Esophagus muscularis mucosa (tissue), 4 donors: Measurements from ENCODE around the gene DAW1. TPM values are rescaled to one million over a fixed set of nuclear protein-coding genes. Genes with fewer than 3 reads are reported as not detected.
"Not testable (repeated sequence)": the region's sequence is repeated elsewhere in the genome, so short reads cannot be mapped to it uniquely, and the experiment has no call there.

Experiments used
- DNase-seq: peaks from one replicate; pipeline ENCODE4 v3.0.0-alpha.2; 2017; ENCODE audit errors: extremely low spot score
- H3K27ac ChIP-seq, 4 donors: fragments of 200-600 bp; sonication (generic); replicated peaks in 1 of 4; 1 replicate in 3 of 4; 2 replicates in 1 of 4; pipeline ENCODE4 v1.5.1; 2016 to 2019; ENCODE audit warnings: mild to moderate bottlenecking in 1 of 4
- H3K27me3 ChIP-seq, 4 donors: fragments of 200-600 bp; sonication (generic); one replicate each; pipeline versions ENCODE4 v1.5.1 to v1.6.0; 2016 to 2019
- H3K36me3 ChIP-seq, 4 donors: fragments of 200-600 bp; sonication (generic); one replicate each; pipeline ENCODE4 v1.5.1; 2016 to 2019
- H3K4me1 ChIP-seq, 4 donors: fragments of 200-600 bp; sonication (generic); one replicate each; pipeline ENCODE4 v1.5.1; 2016 to 2019
- H3K4me3 ChIP-seq, 4 donors: fragments of 200-600 bp; sonication (generic); 1 replicate in 2 of 4; 2 replicates in 2 of 4; pipeline ENCODE4 v1.5.1; 2016 to 2019; ENCODE audit warnings: mild to moderate bottlenecking in 4 of 4, moderate library complexity in 1 of 4
- H3K9me3 ChIP-seq, 4 donors: fragments of 200-600 bp; sonication (generic); 1 replicate in 3 of 4; 2 replicates in 1 of 4; pipeline ENCODE4 v1.5.1; 2016 to 2019
- CTCF ChIP-seq, 3 experiments: fragments of 200-600 bp in 2 of 3; fragments of 450-650 bp in 1 of 3; sonication (generic) in 2 of 3; IDR thresholded peaks; one replicate each; pipeline ENCODE4 v1.5.1; 2017 to 2019; ENCODE audit warnings: antibody characterized with exemption in 3 of 3, mild to moderate bottlenecking in 2 of 3, moderate library complexity in 1 of 3
- EP300 ChIP-seq: sonication (generic); formaldehyde crosslinking; IDR thresholded peaks from one replicate; pipeline ENCODE4 v1.6.1; 2017; ENCODE audit warnings: antibody characterized with exemption
- POLR2A ChIP-seq: fragments of 450-650 bp; IDR thresholded peaks from one replicate; pipeline ENCODE4 v1.6.1; 2017; ENCODE audit warnings: antibody characterized with exemption, moderate library complexity, mild to moderate bottlenecking, low read depth
- POLR2AphosphoS5 ChIP-seq, 2 donors: sonication (generic); formaldehyde crosslinking; IDR thresholded peaks; one replicate each; pipeline ENCODE4 v1.6.1; 2017; ENCODE audit warnings: antibody characterized with exemption in 2 of 2
- WGBS: methylation state at CpG from one replicate; pipeline ENCODE4 v1.1.5; 2018; 5-methylcytosine and 5-hydroxymethylcytosine counted together
- intact Hi-C: fragments of 100-400 bp; cut with DNase I; formaldehyde crosslinking; loops from one replicate; pipeline ENCODE4 v1.15.1; 2023
- total RNA-seq, 4 donors: library from RNA; depleted of rRNA; stranded (reverse); fragments of >200 nt; gene quantifications; one replicate each; pipeline versions ENCODE4 v1.1.0 to v1.2.1, GENCODE V29; 2016

The DAW1 gene
- total RNA-seq, 4 donors from 2014 or later: 0.26 to 0.33 TPM; not detected in 2

GRCh38 chr2:227834423-227834822, 37.0 kb upstream of the DAW1 start:
- no peak for DNase-seq
- H3K4me1 ChIP-seq: no peaks in the 10 kb centered on the region
- no peaks in the 10 kb centered on the region for H3K36me3 ChIP-seq
- H3K4me3 ChIP-seq: no peak overlapping the region
- H3K27ac ChIP-seq: no peak overlapping the region
- intact Hi-C loops: no loop called here
- TF ChIP-seq CTCF (IDR thresholded peaks at IDR 0.05) (no peak), POLR2A (no peak), POLR2AphosphoS5 (IDR thresholded peaks at IDR 0.05) (no peak), EP300 (no peak)
- H3K27me3 ChIP-seq: no peaks in the 10 kb centered on the region
- whole genome bisulfite sequencing: 93% methylated on average over 10 of the region's 10 CpGs
- H3K9me3 ChIP-seq: no peaks in the 10 kb centered on the region

- TF ChIP-seq CTCF (IDR thresholded peaks at IDR 0.05) (no peak), POLR2A (no peak), POLR2AphosphoS5 (IDR thresholded peaks at IDR 0.05) (no peak), EP300 (no peak)
Observed at GRCh38 chr2:227834916-227835650, 36.3 kb upstream of the DAW1 start.

GRCh38 chr2:227839339-227840129, 31.9 kb upstream of the DAW1 start:
- DNase-seq, H3K4me3 ChIP-seq, H3K9me3 ChIP-seq, intact Hi-C loops, H3K27me3 ChIP-seq, H3K36me3 ChIP-seq, H3K4me1 ChIP-seq, H3K27ac ChIP-seq: not testable (repeated sequence)
- 71% methylated on average over 4 of the region's 7 CpGs for WGBS

More at GRCh38 chr2:227834916-227835650, 36.3 kb upstream of the DAW1 start:
- no peaks in the 10 kb centered on the region for H3K36me3 ChIP-seq
- H3K9me3 ChIP-seq: no peaks in the 10 kb centered on the region
- H3K27me3 ChIP-seq: no peaks in the 10 kb centered on the region
- H3K4me3 ChIP-seq: no peak overlapping the region
- DNase-seq: no peak
- no peak overlapping the region for H3K27ac ChIP-seq
- intact Hi-C loops: no loop called here
- no peaks in the 10 kb centered on the region for H3K4me1 ChIP-seq
- WGBS: 82% methylated on average over 5 of the region's 5 CpGs

GRCh38 chr2:227846831-227847230, 24.6 kb upstream of the DAW1 start:
- no peaks in the 10 kb centered on the region for H3K27me3 ChIP-seq
- H3K4me3 ChIP-seq: no peak overlapping the region
- WGBS: 70% methylated on average over 1 of the region's 1 CpG
- TF ChIP-seq CTCF (IDR thresholded peaks at IDR 0.05) (no peak), POLR2A (no peak), POLR2AphosphoS5 (IDR thresholded peaks at IDR 0.05) (no peak), EP300 (no peak)
- H3K4me1 ChIP-seq: no peaks in the 10 kb centered on the region
- H3K9me3 ChIP-seq: no peaks in the 10 kb centered on the region
- H3K27ac ChIP-seq: no peak overlapping the region
- H3K36me3 ChIP-seq: no peaks in the 10 kb centered on the region
- intact Hi-C loops: no loop called here
- DNase-seq: no peak

GRCh38 chr2:227848146-227848545, 23.3 kb upstream of the DAW1 start:
- no peaks in the 10 kb centered on the region for H3K36me3 ChIP-seq
- H3K4me1 ChIP-seq: no peaks in the 10 kb centered on the region
- intact Hi-C loops: no loop called here
- TF ChIP-seq POLR2AphosphoS5 (IDR thresholded peaks at IDR 0.05) (no peak), POLR2A (no peak), EP300 (no peak), CTCF (IDR thresholded peaks at IDR 0.05) (no peak)
- no peaks in the 10 kb centered on the region for H3K27me3 ChIP-seq
- H3K9me3 ChIP-seq: no peaks in the 10 kb centered on the region
- H3K4me3 ChIP-seq: no peak overlapping the region
- no peak overlapping the region for H3K27ac ChIP-seq
- no peak for DNase-seq
- 84% methylated on average over 3 of the region's 3 CpGs for WGBS
